Natural killer cell treated with Interleukin-12 subunit alpha and Interleukin-12 subunit beta and Interleukin-15 and Interleukin-18, amount 100 ng/mL, for 72 hours (primary cell): ENCODE data around the gene HAUS1. TPM values are rescaled to one million over a fixed set of nuclear protein-coding genes. Genes with fewer than 3 reads are reported as not detected.
A peak's percentile ranks its signal among the peaks of the same experiment; 100 is the strongest.

Experiments used
- ATAC-seq, 2 donors: fragments of 150-1000 bp; cut with Tn5 transposase in 1 of 2; sonication (Bioruptor Pico), chemical (Tn5 transposase) in 1 of 2; 2 replicates each; pipeline ENCODE4 v1.10.0; 2021
- DNase-seq: peaks from one replicate; pipeline ENCODE4 v3.0.0; 2022; ENCODE audit warnings: low spot score
- H3K27ac Mint-ChIP-seq, 2 donors: 1 replicate in 1 of 2; 2 replicates in 1 of 2; pipeline ENCODE4 v1.8.0; 2022; ENCODE audit warnings: mixed read lengths in 2 of 2, mild to moderate bottlenecking in 1 of 2, moderate library complexity in 1 of 2
- H3K27me3 Mint-ChIP-seq, 2 donors: 1 replicate in 1 of 2; 2 replicates in 1 of 2; pipeline ENCODE4 v1.8.0; 2022; ENCODE audit warnings: mixed read lengths in 2 of 2
- H3K36me3 Mint-ChIP-seq: one replicate; pipeline ENCODE4 v1.8.0; 2022; ENCODE audit warnings: mixed read lengths
- H3K4me1 Mint-ChIP-seq, 2 donors: 1 replicate in 1 of 2; 2 replicates in 1 of 2; pipeline ENCODE4 v1.8.0; 2022; ENCODE audit warnings: low read depth in 2 of 2, mixed read lengths in 2 of 2, mild to moderate bottlenecking in 1 of 2
- H3K4me3 Mint-ChIP-seq: one replicate; pipeline ENCODE4 v1.8.0; 2022; ENCODE audit warnings: mixed read lengths
- H3K9me3 Mint-ChIP-seq: 2 replicates; pipeline ENCODE4 v1.8.0; 2022; ENCODE audit warnings: mixed read lengths
- total RNA-seq, 2 donors: library from RNA; stranded (reverse); gene quantifications; one replicate each; pipeline ENCODE4 v1.2.3, GENCODE V29; 2022

The HAUS1 gene
- total RNA-seq: 10 to 100 TPM; 32.7 to 42.3 TPM

- H3K27ac Mint-ChIP-seq: peak within 1 kb of the TSS; percentile 85 to 95
- peak within 1 kb of the TSS; percentile 97 for H3K4me3 Mint-ChIP-seq
- DNase-seq (peak; percentile 87), ATAC-seq (peak; percentile 93 to 94)
- H3K27me3 Mint-ChIP-seq: no peaks in the 10 kb centered on the region
- no peaks in the 10 kb centered on the region for H3K9me3 Mint-ChIP-seq
- peaks cover 4% of the 10 kb centered on the region for H3K36me3 Mint-ChIP-seq
- H3K4me1 Mint-ChIP-seq: peaks cover 5 to 11% of the 10 kb centered on the region in 2 donors
Measured at GRCh38 chr18:46104128-46104911, at the start of gene HAUS1. HAUS1 (plus strand) TSS chr18:46104385; CDS start chr18:46104412, 27 bp downstream.

DNA sequence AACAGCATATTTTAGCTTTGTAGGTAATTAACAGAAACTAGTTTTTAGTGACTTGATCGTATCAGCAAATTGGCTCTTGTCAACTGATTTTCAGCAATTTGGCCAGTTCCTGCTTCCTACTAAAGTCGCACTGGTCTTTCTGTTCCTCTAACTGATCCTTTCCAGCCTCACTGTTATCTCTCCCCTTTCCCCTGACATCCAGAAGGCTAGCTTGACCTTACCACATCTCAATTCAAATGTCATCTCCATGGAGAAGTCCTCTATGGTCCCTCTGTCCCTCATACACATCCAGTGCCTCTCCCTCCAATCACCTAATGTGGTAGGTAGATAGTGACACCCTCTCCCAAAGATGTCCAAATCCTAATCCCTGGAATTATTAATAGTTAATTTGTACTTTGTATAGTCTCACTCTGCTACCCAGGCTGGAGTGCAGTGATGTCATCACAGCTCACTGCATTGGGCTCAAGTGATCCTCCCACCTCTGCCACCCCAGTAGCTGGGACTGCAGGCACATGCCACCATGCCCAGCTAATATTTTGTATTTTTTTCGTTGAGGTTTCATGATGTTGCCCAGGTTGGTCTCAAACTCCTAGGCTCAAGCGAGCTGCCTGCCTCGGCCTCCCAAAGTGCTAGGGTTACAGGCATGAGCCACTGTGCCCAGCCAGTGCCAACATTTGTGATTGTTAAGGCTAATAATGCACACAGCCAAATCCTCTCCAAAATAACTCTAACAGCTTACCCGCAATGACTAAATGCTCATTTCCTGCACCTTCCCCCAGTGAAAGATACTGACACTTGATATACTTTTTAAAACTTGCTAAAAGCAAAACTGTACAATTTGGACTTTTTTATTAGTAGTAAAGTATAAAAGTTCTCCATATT lies 49.0 kb upstream of the HAUS1 start:
- no peaks in the 10 kb centered on the region for H3K36me3 Mint-ChIP-seq
- peak overlapping the region; percentile 81 for H3K4me3 Mint-ChIP-seq
- ATAC-seq (peak; percentile 85 to 89), DNase-seq (no peak)
- H3K27me3 Mint-ChIP-seq: no peaks in the 10 kb centered on the region
- H3K27ac Mint-ChIP-seq: peak overlapping the region; percentile 91 to 98
- H3K4me1 Mint-ChIP-seq: peaks cover 45 to 49% of the 10 kb centered on the region in 2 donors
- H3K9me3 Mint-ChIP-seq: no peaks in the 10 kb centered on the region

DNA sequence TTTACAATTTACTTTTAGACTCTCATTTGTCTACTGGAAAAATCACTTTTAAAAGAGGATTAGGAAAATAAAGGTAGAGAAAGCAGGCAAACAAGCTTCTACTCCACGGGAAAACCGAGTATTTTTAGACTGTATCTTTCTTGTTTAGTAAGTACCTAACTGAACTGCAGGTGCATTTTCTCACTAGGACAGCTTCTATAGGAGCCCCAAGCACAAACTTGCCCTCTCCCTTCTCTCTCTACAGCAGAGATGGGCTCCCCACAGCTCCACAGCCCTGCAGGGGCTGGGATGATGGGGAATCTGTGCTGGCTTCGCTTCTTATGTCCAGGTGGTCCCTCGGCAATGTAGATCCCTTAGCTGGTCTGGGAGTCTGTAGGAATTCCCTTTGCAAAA lies 48.4 kb upstream of the HAUS1 start:
- ATAC-seq (peak; percentile 20 to 31), DNase-seq (no peak)
- Mint-ChIP-seq H3K27ac (peak overlapping the region; percentile 91 to 98), H3K36me3 (no peaks in the 10 kb centered on the region), H3K4me3 (peak overlapping the region; percentile 81), H3K27me3 (no peaks in the 10 kb centered on the region), H3K4me1 (peaks cover 51 to 56% of the 10 kb centered on the region in 2 donors), H3K9me3 (no peaks in the 10 kb centered on the region)

GRCh38 chr18:46060359-46060841 lies 43.8 kb upstream of the HAUS1 start:
- Mint-ChIP-seq H3K27me3 (no peaks in the 10 kb centered on the region), H3K36me3 (no peaks in the 10 kb centered on the region), H3K4me1 (peaks cover 30 to 34% of the 10 kb centered on the region in 2 donors), H3K27ac (peak overlapping the region; percentile 33 to 38), H3K9me3 (no peaks in the 10 kb centered on the region), H3K4me3 (no peak overlapping the region)
- ATAC-seq: no peak
- DNase-seq: no peak

DNA sequence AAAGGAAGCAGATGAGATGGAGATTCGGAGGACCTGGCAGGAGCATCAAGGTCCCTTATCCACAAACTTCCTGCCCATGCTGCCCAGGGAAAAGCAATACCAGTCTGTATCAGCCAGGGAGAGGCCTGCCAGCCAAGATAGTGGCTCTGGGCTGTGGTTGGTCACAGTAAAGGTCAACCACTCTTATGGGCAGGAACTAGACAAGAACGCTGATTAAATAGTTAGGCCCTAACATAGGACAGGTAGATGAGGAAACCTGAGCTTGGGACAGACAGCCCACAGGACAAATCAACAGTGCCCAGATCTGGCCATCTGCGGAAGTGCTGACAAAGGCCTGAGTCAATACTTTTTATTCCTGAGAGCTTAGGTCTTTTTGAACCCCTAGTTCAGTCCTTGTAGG lies 42.8 kb upstream of the HAUS1 start:
- no peaks in the 10 kb centered on the region for H3K36me3 Mint-ChIP-seq
- H3K9me3 Mint-ChIP-seq: no peaks in the 10 kb centered on the region
- H3K4me3 Mint-ChIP-seq: no peak overlapping the region
- no peak for ATAC-seq
- peak overlapping the region; percentile 38 to 65 for H3K27ac Mint-ChIP-seq
- no peak for DNase-seq
- no peaks in the 10 kb centered on the region for H3K27me3 Mint-ChIP-seq
- H3K4me1 Mint-ChIP-seq: peaks cover 21 to 24% of the 10 kb centered on the region in 2 donors

DNA sequence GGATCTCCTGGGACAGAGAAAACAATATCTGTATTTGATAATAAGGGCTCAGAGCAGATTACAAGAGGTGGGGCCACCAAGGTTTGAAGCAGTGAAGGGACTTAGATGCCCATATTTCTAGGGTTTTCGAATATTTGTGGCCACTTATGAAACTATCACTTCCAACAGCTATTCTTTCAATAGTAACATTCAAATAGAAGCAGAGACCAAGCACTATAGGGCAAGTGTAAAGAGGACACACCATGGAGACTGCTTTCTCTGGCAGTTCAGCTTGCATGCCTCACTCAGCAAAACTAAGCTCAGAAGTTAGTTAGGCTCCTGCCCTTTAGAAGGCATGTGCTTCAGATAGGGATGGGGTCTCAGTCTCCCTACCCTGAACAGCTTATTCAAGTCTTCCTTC lies 42.4 kb upstream of the HAUS1 start:
- Mint-ChIP-seq H3K36me3 (no peaks in the 10 kb centered on the region), H3K4me3 (no peak overlapping the region), H3K27ac (peak overlapping the region; percentile 38 to 65), H3K27me3 (no peaks in the 10 kb centered on the region), H3K9me3 (no peaks in the 10 kb centered on the region), H3K4me1 (peaks cover 22 to 23% of the 10 kb centered on the region in 2 donors)
- ATAC-seq (no peak), DNase-seq (no peak)

DNA sequence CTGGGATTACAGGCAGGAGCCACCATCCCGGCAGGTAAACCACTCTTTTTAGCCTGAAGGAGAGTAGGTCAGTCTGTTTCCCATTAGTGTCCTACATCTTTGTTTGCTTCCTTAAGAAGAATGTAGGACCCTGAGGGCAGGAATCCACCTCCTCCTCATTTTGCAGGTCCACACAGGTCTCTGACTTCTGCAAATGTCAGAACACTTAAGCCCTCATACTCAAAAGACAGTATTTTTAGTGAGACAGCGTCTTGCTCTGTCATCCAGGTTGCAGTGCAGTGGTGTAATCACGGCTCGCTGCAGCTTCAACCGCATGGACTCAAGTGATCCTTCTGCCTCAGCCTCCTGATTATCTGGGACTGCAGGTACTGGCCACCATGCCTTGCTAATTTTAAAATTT lies 41.4 kb upstream of the HAUS1 start:
- Mint-ChIP-seq H3K4me3 (no peak overlapping the region), H3K9me3 (no peaks in the 10 kb centered on the region), H3K4me1 (peaks cover 22 to 23% of the 10 kb centered on the region in 2 donors), H3K27ac (no peak overlapping the region), H3K27me3 (no peaks in the 10 kb centered on the region), H3K36me3 (no peaks in the 10 kb centered on the region)
- no peak for ATAC-seq
- DNase-seq: no peak

- Mint-ChIP-seq H3K9me3 (no peaks in the 10 kb centered on the region), H3K36me3 (no peaks in the 10 kb centered on the region), H3K27ac (no peak overlapping the region), H3K27me3 (no peaks in the 10 kb centered on the region), H3K4me1 (peaks cover 23 to 25% of the 10 kb centered on the region in 2 donors), H3K4me3 (no peak overlapping the region)
- no peak for DNase-seq
- no peak for ATAC-seq
Measured at GRCh38 chr18:46067438-46068007, 36.7 kb upstream of the HAUS1 start.

DNA sequence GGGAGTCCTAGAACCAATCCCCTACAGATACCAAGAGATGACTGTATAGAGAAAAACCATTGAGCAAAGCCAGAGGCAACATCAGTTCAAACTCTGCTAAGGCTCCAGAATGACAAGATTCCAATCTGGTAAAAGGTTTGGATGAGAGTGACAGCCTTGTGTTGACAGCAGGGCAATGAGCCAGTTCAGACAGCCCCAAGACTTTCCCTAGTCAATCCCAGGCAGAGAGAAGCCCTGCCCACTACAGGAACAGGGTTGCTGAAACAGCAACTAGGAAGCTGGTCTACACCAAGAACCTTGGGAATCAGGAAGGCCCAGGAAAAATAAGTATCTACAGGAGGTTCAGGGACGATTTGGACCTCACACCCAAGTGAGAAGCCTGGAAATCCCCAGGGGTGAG lies 35.4 kb upstream of the HAUS1 start:
- H3K4me3 Mint-ChIP-seq: peak overlapping the region; percentile 65
- H3K36me3 Mint-ChIP-seq: no peaks in the 10 kb centered on the region
- H3K27me3 Mint-ChIP-seq: no peaks in the 10 kb centered on the region
- H3K9me3 Mint-ChIP-seq: no peaks in the 10 kb centered on the region
- peaks cover 32 to 34% of the 10 kb centered on the region in 2 donors for H3K4me1 Mint-ChIP-seq
- DNase-seq: no peak
- ATAC-seq: peak in 1 of 2 donors; percentile 11
- H3K27ac Mint-ChIP-seq: peak overlapping the region; percentile 45 to 75

DNA sequence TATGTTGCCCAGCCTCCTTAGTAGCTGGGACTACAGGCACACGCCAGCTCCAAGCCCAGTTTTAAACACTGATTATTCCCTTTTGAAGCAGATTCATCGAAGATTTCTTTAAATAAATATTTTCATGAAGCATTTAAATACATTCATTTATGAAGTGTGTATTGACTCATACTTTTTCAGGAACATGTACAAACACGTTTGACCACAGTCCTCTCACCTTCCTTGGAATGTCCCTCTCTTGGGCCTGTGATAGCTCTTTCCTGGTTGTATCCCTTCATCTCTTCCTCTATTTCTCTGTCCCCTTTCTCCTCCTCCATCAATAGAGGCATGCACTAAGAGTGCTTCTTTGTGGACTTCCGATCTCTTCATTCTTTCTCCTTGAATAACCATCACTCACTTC lies 34.7 kb upstream of the HAUS1 start:
- Mint-ChIP-seq H3K9me3 (no peaks in the 10 kb centered on the region), H3K27me3 (no peaks in the 10 kb centered on the region), H3K27ac (peak overlapping the region; percentile 45 to 75), H3K4me3 (peak overlapping the region; percentile 65), H3K36me3 (no peaks in the 10 kb centered on the region), H3K4me1 (peaks cover 35 to 39% of the 10 kb centered on the region in 2 donors)
- DNase-seq (no peak), ATAC-seq (peak in 1 of 2 donors; percentile 55)

- Mint-ChIP-seq H3K9me3 (no peaks in the 10 kb centered on the region), H3K27ac (peak overlapping the region; percentile 45 to 75)
Measured at GRCh38 chr18:46070232-46070631, 34.0 kb upstream of the HAUS1 start.

DNA sequence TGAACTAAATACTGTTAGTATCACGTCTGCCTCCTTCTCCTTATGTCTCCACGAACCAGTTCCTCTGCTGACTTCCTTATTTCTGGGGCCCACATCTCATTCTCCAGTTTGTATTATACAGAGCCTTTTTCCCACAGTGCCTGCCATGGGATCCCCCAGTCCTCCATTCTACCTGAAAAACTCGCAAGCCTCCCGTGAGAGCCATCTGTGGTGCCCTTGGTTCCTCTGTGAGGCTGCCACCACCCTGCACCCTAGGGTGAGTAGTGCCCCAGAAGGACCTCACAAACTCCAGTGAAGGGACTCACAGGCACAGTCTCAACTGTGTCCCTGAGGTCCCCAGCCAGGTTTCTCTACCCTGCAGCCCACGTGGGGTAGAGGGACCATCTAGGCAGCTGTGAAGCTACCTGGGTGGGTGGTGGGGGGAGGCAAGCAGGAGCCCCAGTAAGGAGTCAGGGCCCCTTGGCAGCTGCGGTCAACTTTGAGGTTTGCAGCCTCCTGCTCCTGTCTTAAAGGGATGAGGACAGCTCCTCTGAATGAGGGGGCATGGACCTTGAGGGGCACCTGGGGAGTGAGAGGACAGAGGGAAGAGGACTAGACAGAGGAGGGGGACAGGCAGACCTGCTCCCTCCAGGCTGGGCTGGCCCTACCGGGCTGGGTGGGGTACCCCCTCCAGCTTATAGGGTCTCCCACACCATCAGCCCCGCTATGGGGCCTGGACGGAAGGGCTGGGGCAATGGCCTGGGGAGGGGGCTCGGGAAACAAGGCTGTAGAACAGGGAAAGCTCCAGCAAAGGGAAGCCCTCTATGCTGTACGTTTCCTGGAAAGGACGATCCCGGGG lies 33.2 kb upstream of the HAUS1 start:
- Mint-ChIP-seq H3K27me3 (no peaks in the 10 kb centered on the region), H3K9me3 (no peaks in the 10 kb centered on the region), H3K36me3 (no peaks in the 10 kb centered on the region), H3K27ac (peak overlapping the region; percentile 45 to 75), H3K4me3 (peak overlapping the region; percentile 65), H3K4me1 (peaks cover 35 to 39% of the 10 kb centered on the region in 2 donors)
- DNase-seq: no peak
- ATAC-seq: peak; percentile 28 to 43

More at GRCh38 chr18:46070232-46070631, 34.0 kb upstream of the HAUS1 start:
- no peak for ATAC-seq
- Mint-ChIP-seq H3K36me3 (no peaks in the 10 kb centered on the region), H3K4me1 (peaks cover 35 to 39% of the 10 kb centered on the region in 2 donors), H3K4me3 (peak overlapping the region; percentile 65), H3K27me3 (no peaks in the 10 kb centered on the region)
- DNase-seq: no peak
